Measurements from ENCODE around the gene CERS6.

Gene CERS6

GRCh38 chr2:168679741-168680310, 223.8 kb downstream of the CERS6 start:
- DNase-seq (ENCODE audit: low read depth, low spot score): no peak
- Histone ChIP-seq H3K36me3 (ENCODE audit: insufficient read depth, low read length) (no peaks in the 10 kb centered on the region), H3K27ac (no peak overlapping the region), H3K9me3 (ENCODE audit: low read depth, low read length) (no peaks in the 10 kb centered on the region), H3K4me3 (no peak overlapping the region), H3K9ac (ENCODE audit: insufficient read length) (no peak overlapping the region)
- no peak for TF ChIP-seq FOXP2 (optimal IDR thresholded peaks at IDR 0.05; ENCODE audit: control extremely low read depth, extremely low read length, insufficient read depth)
- TF ChIP-seq POLR2AphosphoS5 (IDR thresholded peaks at IDR 0.05; ENCODE audit: borderline replicate concordance, low read depth, low read length): no peak
- no peak for TF ChIP-seq EZH2 (IDR thresholded peaks at IDR 0.05)

- H3K9me3 ChIP-seq (ENCODE audit: low read depth, low read length): no peaks in the 10 kb centered on the region
- DNase-seq (ENCODE audit: low read depth, low spot score): no peak
- TF ChIP-seq POLR2AphosphoS5 (IDR thresholded peaks at IDR 0.05; ENCODE audit: borderline replicate concordance, low read depth, low read length) (no peak), FOXP2 (optimal IDR thresholded peaks at IDR 0.05; ENCODE audit: control extremely low read depth, extremely low read length, insufficient read depth) (no peak), EZH2 (IDR thresholded peaks at IDR 0.05) (no peak)
- H3K4me3 ChIP-seq: no peak overlapping the region
- H3K36me3 ChIP-seq (ENCODE audit: insufficient read depth, low read length): no peaks in the 10 kb centered on the region
- H3K9ac ChIP-seq (ENCODE audit: insufficient read length): no peak overlapping the region
- no peak overlapping the region for H3K27ac ChIP-seq
Observed at GRCh38 chr2:168683996-168684395, 227.9 kb downstream of the CERS6 start.

GRCh38 chr2:168684921-168685599, 229.0 kb downstream of the CERS6 start:
- no peak overlapping the region for H3K27ac ChIP-seq
- no peak for TF ChIP-seq FOXP2 (optimal IDR thresholded peaks at IDR 0.05; ENCODE audit: control extremely low read depth, extremely low read length, insufficient read depth)
- TF ChIP-seq POLR2AphosphoS5 (IDR thresholded peaks at IDR 0.05; ENCODE audit: borderline replicate concordance, low read depth, low read length): no peak
- TF ChIP-seq EZH2 (IDR thresholded peaks at IDR 0.05): no peak
- H3K36me3 ChIP-seq (ENCODE audit: insufficient read depth, low read length): no peaks in the 10 kb centered on the region
- H3K9ac ChIP-seq (ENCODE audit: insufficient read length): no peak overlapping the region
- no peaks in the 10 kb centered on the region for H3K9me3 ChIP-seq (ENCODE audit: low read depth, low read length)
- no peak overlapping the region for H3K4me3 ChIP-seq
- no peak for DNase-seq (ENCODE audit: low read depth, low spot score)

DNA sequence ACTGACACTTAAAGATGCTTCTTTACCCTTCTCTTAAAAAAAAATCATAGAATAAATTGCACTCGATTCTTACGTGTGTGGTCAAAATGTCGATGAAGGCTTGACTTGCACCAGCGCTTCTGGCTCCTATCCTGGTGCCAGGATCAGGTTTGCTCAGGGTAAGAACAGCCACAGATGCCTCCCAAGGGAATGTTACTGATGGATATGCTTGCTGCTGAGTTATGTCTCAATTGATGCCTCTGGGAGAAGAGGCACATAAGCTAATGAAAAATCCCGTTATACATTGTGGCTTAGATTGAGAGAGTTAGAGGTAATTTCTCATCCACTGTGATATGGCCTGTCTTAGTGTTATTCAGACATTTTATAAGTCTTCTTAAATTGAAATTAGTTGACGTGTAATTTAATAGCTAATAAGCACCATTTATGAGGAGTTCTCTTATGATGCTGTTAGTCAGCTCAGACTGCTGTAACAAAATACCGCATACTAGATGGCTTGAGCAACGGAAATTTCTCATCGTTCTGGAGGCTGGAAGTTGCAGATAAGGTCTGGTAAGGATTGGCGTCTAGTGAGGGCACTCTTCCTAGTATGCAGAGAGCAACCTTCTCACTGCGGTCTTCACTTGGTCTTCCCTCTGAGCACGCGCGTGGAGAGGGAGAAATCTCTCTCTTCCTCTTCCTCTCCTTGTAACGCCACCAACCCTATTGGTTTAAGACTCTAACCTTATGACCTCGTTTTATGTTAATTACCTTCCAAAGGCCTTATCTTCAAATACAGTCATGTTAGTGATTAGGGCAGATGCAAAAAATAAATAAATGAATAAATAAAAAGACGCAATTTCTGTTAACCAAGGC, 229.8 kb downstream of the CERS6 start:
- Histone ChIP-seq H3K9ac (ENCODE audit: insufficient read length) (no peak overlapping the region), H3K9me3 (ENCODE audit: low read depth, low read length) (no peaks in the 10 kb centered on the region), H3K4me3 (no peak overlapping the region), H3K27ac (no peak overlapping the region), H3K36me3 (ENCODE audit: insufficient read depth, low read length) (no peaks in the 10 kb centered on the region)
- no peak for DNase-seq (ENCODE audit: low read depth, low spot score)
- TF ChIP-seq EZH2 (IDR thresholded peaks at IDR 0.05) (no peak), POLR2AphosphoS5 (IDR thresholded peaks at IDR 0.05; ENCODE audit: borderline replicate concordance, low read depth, low read length) (no peak), FOXP2 (optimal IDR thresholded peaks at IDR 0.05; ENCODE audit: control extremely low read depth, extremely low read length, insufficient read depth) (no peak)

DNA sequence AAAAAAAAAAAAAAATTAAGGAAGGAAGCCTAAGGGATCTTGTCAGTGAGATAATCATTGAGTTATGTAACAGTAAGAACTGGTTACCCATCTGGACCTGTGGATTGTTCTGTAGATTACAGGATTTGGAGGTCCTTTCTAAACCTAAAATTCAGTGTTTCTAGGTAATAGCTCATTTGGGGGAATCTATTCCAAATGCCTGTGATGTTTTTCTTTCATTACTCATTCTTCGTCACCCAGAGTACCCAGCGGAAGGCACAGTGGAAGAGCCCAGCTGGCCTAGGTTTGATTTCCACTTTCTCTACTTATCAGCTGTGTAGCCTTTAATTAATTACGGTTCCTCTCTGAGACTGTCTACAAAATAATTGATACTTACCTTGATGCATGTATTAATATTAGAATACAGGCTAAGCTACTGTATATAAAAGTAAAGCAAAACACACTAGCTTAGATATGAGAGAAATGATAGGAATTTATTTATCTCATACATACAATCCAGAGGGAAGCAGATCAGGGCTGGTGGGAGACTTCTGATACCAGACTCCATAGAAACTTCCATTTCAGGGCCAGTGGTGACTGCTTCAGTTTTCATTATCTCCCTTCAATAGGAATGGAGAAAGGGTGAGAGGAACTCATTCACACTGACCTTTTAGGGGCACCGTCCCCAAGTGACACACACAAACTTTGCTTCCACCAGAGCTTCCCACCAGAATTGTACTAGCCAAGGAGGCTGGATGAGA, 230.6 kb downstream of the CERS6 start:
- Histone ChIP-seq H3K36me3 (ENCODE audit: insufficient read depth, low read length) (no peaks in the 10 kb centered on the region), H3K9me3 (ENCODE audit: low read depth, low read length) (no peaks in the 10 kb centered on the region), H3K27ac (no peak overlapping the region), H3K4me3 (no peak overlapping the region), H3K9ac (ENCODE audit: insufficient read length) (no peak overlapping the region)
- DNase-seq (ENCODE audit: low read depth, low spot score): no peak
- TF ChIP-seq EZH2 (IDR thresholded peaks at IDR 0.05) (no peak), POLR2AphosphoS5 (IDR thresholded peaks at IDR 0.05; ENCODE audit: borderline replicate concordance, low read depth, low read length) (no peak), FOXP2 (optimal IDR thresholded peaks at IDR 0.05; ENCODE audit: control extremely low read depth, extremely low read length, insufficient read depth) (no peak)

DNA sequence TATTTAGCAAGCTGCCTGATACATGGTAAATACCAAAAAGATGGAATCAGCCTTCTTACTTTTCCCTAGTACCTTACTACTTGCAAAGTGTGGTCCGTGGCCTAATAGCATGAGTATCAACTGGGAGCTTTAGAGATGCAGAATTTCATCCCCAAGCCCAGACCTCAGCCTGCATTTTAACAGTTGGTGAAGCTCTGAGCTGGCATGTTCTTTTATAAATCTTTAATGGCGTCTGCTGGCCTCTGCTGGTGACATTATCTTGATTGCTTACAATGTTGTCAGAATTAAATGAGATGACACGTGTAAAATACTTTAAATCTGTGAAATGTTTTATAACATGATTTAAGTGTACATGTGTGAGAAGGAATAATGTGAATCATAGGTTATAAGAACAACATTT, 231.2 kb downstream of the CERS6 start:
- TF ChIP-seq EZH2 (IDR thresholded peaks at IDR 0.05): no peak
- TF ChIP-seq POLR2AphosphoS5 (IDR thresholded peaks at IDR 0.05; ENCODE audit: borderline replicate concordance, low read depth, low read length): no peak
- no peak for TF ChIP-seq FOXP2 (optimal IDR thresholded peaks at IDR 0.05; ENCODE audit: control extremely low read depth, extremely low read length, insufficient read depth)
- Histone ChIP-seq H3K36me3 (ENCODE audit: insufficient read depth, low read length) (no peaks in the 10 kb centered on the region), H3K27ac (no peak overlapping the region), H3K9me3 (ENCODE audit: low read depth, low read length) (no peaks in the 10 kb centered on the region), H3K9ac (ENCODE audit: insufficient read length) (no peak overlapping the region), H3K4me3 (no peak overlapping the region)
- no peak for DNase-seq (ENCODE audit: low read depth, low spot score)

- no peak overlapping the region for H3K27ac ChIP-seq
- H3K9me3 ChIP-seq (ENCODE audit: low read depth, low read length): no peaks in the 10 kb centered on the region
- no peak overlapping the region for H3K9ac ChIP-seq (ENCODE audit: insufficient read length)
- TF ChIP-seq EZH2 (IDR thresholded peaks at IDR 0.05): no peak
- no peak for TF ChIP-seq FOXP2 (optimal IDR thresholded peaks at IDR 0.05; ENCODE audit: control extremely low read depth, extremely low read length, insufficient read depth)
- TF ChIP-seq POLR2AphosphoS5 (IDR thresholded peaks at IDR 0.05; ENCODE audit: borderline replicate concordance, low read depth, low read length): no peak
- H3K4me3 ChIP-seq: no peak overlapping the region
- no peak for DNase-seq (ENCODE audit: low read depth, low spot score)
- no peaks in the 10 kb centered on the region for H3K36me3 ChIP-seq (ENCODE audit: insufficient read depth, low read length)
Observed at GRCh38 chr2:168690381-168690885, 234.4 kb downstream of the CERS6 start.

Measured in SK-N-MC (cell line).